ENCODE results near the gene RPS19BP1.

DNA sequence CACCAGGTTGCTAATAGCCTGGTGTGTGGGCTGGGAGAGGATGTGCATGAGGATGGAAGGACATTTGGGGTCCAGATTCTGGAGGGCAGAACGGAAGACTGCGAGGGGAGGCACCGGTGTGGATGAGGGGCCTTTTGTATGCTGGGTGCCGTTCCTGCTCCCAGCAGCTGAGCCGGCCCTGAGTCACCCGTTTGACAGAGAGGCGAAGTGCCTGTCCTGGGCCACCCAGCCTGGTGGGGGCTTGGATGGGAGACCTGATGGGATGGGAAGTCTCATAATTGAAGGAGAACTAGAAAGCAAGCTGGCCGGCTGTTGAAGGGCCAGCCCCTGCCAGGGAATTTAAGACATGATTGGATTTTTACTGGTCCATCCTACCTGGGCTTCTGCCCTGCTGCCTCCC lies 48.8 kb upstream of the RPS19BP1 start:
- no peak for TF ChIP-seq CEBPB (IDR thresholded peaks at IDR 0.05)
- TF ChIP-seq, protein P1, sequence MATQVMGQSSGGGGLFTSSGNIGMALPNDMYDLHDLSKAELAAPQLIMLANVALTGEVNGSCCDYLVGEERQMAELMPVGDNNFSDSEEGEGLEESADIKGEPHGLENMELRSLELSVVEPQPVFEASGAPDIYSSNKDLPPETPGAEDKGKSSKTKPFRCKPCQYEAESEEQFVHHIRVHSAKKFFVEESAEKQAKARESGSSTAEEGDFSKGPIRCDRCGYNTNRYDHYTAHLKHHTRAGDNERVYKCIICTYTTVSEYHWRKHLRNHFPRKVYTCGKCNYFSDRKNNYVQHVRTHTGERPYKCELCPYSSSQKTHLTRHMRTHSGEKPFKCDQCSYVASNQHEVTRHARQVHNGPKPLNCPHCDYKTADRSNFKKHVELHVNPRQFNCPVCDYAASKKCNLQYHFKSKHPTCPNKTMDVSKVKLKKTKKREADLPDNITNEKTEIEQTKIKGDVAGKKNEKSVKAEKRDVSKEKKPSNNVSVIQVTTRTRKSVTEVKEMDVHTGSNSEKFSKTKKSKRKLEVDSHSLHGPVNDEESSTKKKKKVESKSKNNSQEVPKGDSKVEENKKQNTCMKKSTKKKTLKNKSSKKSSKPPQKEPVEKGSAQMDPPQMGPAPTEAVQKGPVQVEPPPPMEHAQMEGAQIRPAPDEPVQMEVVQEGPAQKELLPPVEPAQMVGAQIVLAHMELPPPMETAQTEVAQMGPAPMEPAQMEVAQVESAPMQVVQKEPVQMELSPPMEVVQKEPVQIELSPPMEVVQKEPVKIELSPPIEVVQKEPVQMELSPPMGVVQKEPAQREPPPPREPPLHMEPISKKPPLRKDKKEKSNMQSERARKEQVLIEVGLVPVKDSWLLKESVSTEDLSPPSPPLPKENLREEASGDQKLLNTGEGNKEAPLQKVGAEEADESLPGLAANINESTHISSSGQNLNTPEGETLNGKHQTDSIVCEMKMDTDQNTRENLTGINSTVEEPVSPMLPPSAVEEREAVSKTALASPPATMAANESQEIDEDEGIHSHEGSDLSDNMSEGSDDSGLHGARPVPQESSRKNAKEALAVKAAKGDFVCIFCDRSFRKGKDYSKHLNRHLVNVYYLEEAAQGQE (IDR thresholded peaks at IDR 0.05; ENCODE audit: low read depth), result no peak
- TF ChIP-seq, protein P2, sequence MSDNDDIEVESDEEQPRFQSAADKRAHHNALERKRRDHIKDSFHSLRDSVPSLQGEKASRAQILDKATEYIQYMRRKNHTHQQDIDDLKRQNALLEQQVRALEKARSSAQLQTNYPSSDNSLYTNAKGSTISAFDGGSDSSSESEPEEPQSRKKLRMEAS (IDR thresholded peaks at IDR 0.05), result no peak
- TF ChIP-seq EP300 (IDR thresholded peaks at IDR 0.05; ENCODE audit: borderline replicate concordance), result no peak
- TF ChIP-seq, protein P3, sequence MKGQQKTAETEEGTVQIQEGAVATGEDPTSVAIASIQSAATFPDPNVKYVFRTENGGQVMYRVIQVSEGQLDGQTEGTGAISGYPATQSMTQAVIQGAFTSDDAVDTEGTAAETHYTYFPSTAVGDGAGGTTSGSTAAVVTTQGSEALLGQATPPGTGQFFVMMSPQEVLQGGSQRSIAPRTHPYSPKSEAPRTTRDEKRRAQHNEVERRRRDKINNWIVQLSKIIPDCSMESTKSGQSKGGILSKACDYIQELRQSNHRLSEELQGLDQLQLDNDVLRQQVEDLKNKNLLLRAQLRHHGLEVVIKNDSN (IDR thresholded peaks at IDR 0.05), result no peak
- no peak for TF ChIP-seq CREB1 (IDR thresholded peaks at IDR 0.05; ENCODE audit: low read depth)
- no peak for TF ChIP-seq TEAD4 (IDR thresholded peaks at IDR 0.05)
- no peak for TF ChIP-seq NFIC (IDR thresholded peaks at IDR 0.05)
- TF ChIP-seq EGR1 (IDR thresholded peaks at IDR 0.05), result no peak
- TF ChIP-seq YY1 (IDR thresholded peaks at IDR 0.05; ENCODE audit: low read depth), result no peak
- no peak for TF ChIP-seq FOXM1 (IDR thresholded peaks at IDR 0.05; ENCODE audit: borderline replicate concordance, low read depth)
- TF ChIP-seq RAD21 (IDR thresholded peaks at IDR 0.05; ENCODE audit: low read depth), result no peak
- no peak for TF ChIP-seq TAF1 (IDR thresholded peaks at IDR 0.05; ENCODE audit: low read depth)
